ENCODE measurements around the gene PATJ.

DNA sequence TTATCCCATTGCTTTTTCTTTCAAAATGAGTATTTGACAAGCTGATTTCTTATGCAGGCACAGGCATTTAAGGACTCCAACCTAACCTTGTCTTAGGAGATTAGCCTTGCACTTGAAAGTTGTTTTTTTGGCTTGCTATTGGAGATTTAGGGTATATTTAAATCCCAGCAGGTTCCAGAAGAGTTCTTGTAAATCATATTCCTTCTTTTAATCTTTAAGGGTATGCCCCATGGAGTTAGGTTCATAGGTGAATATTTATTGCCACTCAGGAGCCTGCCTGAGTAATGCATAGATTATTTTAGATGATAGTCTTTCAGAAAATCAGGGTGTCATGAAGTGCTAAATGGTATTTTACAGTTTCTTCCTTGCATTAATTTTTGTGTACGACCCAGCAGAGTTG is 146.5 kb downstream of the PATJ start:
- TF ChIP-seq, protein P1, sequence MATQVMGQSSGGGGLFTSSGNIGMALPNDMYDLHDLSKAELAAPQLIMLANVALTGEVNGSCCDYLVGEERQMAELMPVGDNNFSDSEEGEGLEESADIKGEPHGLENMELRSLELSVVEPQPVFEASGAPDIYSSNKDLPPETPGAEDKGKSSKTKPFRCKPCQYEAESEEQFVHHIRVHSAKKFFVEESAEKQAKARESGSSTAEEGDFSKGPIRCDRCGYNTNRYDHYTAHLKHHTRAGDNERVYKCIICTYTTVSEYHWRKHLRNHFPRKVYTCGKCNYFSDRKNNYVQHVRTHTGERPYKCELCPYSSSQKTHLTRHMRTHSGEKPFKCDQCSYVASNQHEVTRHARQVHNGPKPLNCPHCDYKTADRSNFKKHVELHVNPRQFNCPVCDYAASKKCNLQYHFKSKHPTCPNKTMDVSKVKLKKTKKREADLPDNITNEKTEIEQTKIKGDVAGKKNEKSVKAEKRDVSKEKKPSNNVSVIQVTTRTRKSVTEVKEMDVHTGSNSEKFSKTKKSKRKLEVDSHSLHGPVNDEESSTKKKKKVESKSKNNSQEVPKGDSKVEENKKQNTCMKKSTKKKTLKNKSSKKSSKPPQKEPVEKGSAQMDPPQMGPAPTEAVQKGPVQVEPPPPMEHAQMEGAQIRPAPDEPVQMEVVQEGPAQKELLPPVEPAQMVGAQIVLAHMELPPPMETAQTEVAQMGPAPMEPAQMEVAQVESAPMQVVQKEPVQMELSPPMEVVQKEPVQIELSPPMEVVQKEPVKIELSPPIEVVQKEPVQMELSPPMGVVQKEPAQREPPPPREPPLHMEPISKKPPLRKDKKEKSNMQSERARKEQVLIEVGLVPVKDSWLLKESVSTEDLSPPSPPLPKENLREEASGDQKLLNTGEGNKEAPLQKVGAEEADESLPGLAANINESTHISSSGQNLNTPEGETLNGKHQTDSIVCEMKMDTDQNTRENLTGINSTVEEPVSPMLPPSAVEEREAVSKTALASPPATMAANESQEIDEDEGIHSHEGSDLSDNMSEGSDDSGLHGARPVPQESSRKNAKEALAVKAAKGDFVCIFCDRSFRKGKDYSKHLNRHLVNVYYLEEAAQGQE (IDR thresholded peaks at IDR 0.05; ENCODE audit: unreplicated experiment), result no peak
- TF ChIP-seq CREB1 (CRISPR knock-in tag; IDR thresholded peaks at IDR 0.05; ENCODE audit: low read depth), result no peak
- TF ChIP-seq, protein P2, sequence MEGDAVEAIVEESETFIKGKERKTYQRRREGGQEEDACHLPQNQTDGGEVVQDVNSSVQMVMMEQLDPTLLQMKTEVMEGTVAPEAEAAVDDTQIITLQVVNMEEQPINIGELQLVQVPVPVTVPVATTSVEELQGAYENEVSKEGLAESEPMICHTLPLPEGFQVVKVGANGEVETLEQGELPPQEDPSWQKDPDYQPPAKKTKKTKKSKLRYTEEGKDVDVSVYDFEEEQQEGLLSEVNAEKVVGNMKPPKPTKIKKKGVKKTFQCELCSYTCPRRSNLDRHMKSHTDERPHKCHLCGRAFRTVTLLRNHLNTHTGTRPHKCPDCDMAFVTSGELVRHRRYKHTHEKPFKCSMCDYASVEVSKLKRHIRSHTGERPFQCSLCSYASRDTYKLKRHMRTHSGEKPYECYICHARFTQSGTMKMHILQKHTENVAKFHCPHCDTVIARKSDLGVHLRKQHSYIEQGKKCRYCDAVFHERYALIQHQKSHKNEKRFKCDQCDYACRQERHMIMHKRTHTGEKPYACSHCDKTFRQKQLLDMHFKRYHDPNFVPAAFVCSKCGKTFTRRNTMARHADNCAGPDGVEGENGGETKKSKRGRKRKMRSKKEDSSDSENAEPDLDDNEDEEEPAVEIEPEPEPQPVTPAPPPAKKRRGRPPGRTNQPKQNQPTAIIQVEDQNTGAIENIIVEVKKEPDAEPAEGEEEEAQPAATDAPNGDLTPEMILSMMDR (conservative IDR thresholded peaks at IDR 0.05; ENCODE audit: low read depth in 2 of 2), result no peak
- TF ChIP-seq EZH2 (IDR thresholded peaks at IDR 0.05; ENCODE audit: low read depth, unreplicated experiment), result no peak
- no peak for TF ChIP-seq EZH2phosphoT487 (IDR thresholded peaks at IDR 0.05; ENCODE audit: unreplicated experiment)
- TF ChIP-seq POLR2AphosphoS5 (IDR thresholded peaks at IDR 0.05; ENCODE audit: low read depth), result no peak
